CD4-positive, alpha-beta T cell treated with Interleukin-6 at 100 ng/mL for 8 hours (primary cell): Measurements from ENCODE around the gene WDR27.

Experiments used
- DNase-seq: peaks from one replicate; pipeline ENCODE4 v3.0.0-alpha.2; 2020; ENCODE audit warnings: mixed read lengths, low spot score

Gene WDR27

DNA sequence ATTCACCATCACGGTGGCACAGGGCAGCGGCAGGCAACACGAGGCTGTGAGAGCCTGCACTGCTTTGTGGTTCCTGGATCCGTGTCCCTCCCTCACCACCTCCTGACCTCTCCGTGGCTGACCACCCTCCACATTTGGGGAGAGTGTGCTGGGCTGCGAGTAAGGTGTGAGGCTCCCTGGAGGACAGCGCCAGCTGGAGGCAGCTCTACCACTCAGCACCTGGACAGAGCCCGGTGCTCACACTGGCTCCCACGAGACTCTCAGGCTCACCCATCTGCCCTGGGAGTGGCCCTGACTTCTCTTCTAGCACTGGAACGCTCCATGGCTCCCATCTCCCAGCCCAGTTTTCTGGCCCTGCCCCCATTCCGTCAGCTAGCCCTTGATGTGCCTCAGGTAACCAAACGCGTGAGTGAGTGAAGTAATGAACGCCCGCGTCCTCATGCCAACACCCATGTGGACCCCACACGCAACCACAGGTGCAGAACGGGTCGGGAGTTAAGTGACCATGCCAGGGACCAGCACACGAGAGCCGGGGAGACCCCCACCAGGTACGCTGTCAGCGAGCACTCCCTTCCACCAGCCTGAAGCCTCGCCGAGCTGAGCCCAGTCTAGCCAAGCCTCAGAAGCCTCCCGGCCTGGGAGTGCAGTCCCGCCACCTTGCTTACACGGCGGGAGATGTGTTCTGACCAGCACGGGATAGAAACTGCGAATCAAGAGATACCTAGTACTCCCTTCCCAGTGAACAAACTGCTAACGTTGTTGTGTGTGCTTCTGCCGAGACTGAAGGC, 137.2 kb downstream of the WDR27 start:
- DNase-seq, result no peak

DNA sequence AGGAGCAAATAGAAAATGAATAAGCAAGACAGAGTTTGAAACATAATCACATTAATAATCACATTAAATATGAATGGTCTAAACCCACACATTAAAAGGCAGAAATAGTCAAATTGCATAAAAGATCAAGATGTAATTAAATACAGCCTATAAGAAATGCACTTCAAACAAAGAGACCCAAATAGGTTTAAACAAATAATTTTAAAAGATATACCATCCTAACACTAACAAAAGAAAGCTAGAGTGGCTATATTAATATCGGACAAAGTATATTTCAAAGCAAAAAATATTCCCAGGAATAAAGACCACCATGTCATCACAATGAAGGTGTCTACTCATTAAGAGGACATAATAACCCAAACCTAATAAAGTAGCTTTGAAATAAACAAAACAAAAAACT, 140.2 kb downstream of the WDR27 start:
- DNase-seq, result no peak

DNA sequence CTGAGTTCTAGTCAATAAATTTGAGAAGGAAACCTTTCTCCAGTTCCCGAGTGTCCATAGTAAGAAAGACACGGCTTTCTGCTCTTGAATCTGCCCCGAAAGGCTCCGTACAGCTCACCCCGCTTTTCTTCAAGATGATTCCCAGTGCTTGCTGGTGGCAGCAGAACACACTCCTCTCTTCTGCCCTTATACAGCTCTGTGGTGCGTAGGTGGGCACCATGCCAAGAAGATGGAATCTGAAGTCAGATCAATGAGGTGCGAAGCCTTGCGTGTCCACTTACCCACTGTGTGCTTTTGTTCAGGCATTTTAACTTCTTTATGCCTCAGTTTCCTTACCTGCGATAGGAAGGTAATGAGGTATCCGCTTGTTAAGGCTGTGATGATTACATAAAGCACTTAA, 142.2 kb downstream of the WDR27 start:
- no peak for DNase-seq

DNA sequence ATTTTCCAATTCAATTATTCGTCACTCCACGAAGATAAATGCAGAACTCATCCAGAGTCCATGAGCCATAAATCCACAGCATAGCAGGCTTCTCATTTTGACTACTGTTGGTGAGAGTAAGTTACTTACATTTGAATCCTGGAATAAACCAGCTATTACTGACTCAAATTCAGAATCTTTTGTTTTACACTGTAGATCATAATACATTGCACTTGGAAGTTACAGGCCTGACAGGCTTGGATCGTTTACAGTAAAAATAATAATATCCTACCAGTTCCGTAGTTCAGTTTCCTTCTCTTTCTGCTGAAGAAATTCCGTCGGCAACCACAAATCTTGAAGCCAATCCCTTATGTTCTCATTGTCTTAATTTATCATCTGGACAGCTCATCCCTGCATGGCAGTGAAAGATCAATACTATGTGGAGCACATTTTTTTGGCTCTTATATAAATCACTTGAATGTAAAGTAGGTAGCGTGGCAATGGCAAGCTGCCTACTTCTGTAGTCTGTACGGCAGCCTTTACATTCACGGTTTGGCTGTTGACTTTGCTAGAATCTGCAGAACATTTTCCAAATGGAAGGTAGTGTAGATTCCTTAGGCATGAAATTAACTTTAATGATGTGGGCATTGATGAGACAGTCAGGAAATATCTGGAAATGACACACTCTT, 142.9 kb downstream of the WDR27 start:
- no peak for DNase-seq

GRCh38 chr6:169558378-169558773, 143.5 kb downstream of the WDR27 start:
- no peak for DNase-seq

DNA sequence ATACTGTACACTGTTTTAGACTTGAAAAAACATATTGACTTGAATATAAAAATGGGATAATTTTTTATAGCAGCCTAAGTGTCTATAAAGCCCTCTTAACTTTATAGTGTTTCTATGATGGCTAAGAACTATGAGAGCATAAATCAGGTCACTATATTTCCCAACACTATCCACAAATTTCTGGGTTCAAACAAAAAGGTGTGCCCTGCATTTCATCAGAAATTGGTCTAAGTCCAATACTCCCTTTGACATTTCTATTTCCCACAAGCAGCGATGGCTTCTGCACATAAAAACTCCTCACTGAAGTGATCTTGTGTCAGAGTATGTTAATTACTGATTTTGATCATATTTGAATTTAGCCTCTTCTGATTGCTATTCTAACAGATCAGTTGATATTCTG, 143.9 kb downstream of the WDR27 start:
- DNase-seq, result no peak

DNA sequence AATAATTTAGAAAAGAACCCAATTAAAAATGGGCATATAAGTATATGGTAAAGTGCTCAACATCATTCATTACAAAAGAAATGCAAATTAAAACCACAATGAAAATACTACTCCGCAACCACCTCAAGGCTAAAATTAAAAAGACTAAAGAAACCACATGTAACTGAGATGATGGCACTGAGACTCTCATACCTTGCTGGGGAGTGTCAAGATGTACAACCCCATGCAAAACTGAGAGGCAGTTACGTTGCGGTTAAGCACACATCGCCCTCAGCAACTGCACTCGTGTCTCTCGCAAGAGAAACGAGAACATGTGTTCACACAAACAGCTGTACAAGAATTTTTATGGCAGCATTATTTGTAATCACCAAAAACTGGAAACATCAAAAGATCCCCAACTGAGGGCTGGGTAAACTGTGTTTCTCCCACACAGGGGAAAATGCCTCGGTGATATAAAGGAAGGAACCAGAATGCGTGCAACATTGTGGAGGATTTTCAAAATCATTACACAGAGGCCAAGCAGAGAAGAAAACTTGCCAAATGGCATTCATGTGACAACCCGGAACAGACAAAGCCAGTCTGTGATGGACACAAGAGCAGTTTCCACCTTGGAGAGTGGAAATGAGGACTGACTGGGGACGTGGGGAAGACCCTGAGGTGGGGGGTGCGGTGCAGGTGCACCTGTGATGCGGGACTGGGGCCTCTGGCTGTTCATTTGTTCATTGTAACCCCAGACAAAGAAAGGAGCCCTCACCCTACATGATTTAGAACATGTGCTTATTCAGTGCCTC, 144.9 kb downstream of the WDR27 start:
- DNase-seq, result no peak

DNA sequence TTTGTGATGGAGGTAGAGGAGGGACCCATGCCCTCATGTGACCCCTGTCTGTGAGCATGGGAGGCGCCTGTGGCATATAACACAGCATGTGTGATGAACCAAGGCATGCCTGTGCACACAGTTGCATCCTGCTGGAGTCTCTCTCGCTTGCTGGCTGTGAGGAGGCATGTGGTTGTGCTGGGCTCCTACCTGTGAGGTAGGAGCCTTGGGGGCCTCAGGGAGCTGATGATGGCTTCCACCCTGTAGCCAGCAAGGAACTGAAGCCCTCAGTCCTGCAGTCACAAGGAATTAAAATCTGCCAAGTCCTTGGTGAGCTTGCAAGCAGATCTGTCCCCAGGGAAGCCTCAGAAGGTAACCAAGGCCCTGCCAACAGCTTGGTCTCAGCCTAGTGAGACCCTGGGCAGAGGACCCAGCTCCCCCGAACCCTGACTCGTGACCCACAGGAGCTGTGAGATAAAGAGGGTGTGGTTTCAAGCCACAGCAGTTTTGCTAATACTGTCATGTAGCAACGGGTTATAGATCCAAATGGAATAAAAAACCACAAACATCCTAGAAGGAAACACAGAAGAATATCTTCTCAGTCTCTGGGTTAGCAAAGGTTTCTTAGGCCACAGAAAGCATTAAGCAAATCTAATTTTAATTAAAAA, 145.7 kb downstream of the WDR27 start:
- no peak for DNase-seq

GRCh38 chr6:169545982-169546381, 155.8 kb downstream of the WDR27 start:
- DNase-seq, result no peak

DNA sequence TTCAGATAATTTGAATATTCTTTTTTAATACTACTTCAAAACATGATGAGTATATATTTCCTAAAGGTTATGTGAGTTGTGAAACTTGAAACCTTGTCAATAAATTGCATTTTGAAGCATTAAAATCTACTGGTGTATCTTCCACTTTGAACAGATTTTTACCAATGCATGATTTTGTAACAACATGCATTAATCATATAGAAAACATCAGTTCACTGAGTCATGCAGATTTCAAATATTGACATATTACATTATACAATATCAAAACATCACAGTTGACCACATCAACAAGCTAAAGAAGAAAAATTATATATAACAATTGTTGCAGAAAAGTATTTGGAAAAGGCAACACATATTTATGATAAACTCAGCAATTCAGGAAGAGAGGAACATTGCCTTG, 158.1 kb downstream of the WDR27 start:
- no peak for DNase-seq

DNA sequence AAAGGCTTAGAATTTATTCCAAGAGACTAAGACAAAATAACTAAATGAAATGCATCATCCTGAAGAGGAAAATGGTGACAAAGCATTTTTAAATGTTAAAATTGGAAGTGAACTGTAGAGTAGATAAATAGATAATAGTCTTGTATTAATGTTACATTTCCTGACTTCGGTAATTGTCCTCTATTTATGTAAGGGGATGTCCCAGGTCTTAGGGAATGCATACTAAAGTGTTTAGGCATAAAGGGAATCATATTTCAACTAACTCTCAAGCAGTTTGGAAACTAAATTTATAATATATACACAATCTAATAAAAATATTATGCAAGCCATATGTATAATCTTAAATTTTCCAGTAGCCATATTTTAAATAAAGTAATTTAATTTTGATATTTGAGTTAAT, 159.3 kb downstream of the WDR27 start:
- no peak for DNase-seq

DNA sequence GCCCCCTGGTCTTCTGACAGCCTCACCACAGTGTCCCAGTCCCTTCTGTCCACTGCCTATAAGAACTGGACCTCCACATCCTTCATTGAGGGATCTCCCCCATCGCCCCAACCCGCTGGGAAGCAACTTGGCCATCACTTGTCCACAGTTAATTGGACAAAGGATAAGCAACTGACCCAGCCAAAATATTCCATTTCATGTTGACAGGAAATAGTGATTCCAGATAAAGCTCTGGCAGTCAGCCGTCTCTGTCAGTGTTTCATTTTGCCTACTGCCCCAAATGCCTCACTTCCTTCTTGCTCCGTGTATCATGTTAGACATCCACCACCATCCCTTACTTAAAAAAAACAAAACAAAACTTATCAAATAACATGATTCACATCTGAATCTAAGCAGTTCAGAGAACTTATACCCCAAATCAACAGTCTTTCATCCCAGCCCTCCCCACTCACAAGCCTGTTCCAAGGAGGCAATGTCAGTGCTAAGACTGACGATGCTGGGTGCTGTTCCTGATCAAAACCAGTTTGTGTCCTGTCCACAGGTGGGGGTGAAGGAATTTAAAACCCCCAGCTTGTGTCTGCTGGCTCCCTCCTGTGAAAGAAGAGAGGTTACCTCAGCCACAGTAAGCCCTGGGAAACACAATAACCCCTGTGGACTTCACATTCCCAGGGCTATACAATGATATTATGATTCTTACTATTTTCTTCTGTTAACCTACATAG, 162.5 kb downstream of the WDR27 start:
- DNase-seq, result no peak

GRCh38 chr6:169536446-169537170, 165.2 kb downstream of the WDR27 start:
- no peak for DNase-seq

GRCh38 chr6:169534039-169534421, 167.8 kb downstream of the WDR27 start:
- no peak for DNase-seq

GRCh38 chr6:169533301-169534038, 168.4 kb downstream of the WDR27 start:
- no peak for DNase-seq

DNA sequence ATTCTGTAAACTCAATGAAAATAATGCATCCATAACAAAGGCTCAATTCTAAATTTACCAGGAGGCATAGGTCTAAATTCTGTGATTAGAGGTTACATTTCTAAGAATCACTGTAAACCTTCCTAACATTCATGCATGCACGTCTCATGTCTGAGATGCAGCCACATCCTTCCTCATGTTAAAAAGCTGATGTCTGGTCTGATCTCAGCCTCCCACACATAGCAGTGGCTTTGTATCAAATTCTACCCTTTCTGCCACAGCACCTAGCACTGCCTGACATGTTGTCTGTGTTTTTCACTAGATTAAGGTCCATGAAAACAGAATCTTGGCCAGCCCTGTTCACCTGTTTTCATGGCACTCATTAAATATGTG, 171.1 kb downstream of the WDR27 start:
- DNase-seq, result no peak

DNA sequence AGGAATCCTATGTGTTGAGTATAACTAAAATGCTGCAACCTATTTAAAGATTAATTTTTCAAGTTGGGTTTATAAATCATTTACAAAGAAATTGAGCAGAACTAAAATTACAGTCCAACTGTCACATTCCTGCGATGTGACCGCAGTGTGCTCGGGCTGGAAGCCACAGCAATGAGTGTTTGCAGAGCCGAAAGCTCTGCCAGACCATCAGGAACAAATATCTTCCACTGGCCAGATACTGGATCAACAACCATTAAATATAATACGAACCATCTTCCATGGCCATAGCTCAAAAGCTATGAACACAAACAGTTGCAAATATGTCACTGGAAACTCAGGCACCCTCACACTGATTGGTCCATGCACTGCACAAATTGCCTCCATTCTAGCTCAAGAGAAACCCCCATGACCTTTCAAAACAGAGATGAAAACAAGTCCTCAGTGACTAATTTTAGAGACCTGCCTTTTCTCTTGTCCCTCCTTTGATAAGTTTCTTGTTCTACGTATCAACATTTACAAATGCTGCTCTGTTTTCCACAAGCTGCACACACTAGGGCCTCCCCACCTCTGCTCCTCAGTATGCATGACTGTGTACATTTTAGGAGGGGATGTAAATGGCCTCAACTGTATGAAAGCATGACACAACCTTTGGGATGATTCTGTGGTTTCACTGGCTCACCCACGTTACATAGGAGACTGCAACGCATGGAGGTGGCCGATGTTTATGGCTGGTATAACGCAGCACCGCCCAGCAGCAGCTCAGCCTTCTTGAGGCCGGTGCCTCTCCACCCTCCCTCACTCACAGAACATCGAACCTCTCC, 171.7 kb downstream of the WDR27 start:
- DNase-seq, result no peak

DNA sequence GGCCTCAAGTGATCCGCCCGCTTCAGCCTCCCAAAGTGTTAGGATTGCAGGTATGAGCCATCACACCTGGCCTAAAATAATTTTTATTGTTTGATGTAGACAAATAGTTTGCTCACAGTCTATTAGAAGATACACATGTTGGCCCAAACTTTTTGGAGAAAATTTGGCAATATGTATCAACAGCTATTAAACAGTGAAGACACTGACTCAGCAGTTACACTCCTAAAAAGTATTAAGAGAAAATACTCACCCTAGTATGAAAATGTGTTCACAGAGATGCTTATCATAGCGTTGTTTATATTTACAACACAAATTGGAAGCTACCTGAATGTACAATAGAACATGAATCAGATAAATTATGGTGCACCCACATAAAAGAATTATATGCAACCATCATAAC, 173.1 kb downstream of the WDR27 start:
- DNase-seq, result no peak

GRCh38 chr6:169527306-169527705, 174.5 kb downstream of the WDR27 start:
- no peak for DNase-seq

DNA sequence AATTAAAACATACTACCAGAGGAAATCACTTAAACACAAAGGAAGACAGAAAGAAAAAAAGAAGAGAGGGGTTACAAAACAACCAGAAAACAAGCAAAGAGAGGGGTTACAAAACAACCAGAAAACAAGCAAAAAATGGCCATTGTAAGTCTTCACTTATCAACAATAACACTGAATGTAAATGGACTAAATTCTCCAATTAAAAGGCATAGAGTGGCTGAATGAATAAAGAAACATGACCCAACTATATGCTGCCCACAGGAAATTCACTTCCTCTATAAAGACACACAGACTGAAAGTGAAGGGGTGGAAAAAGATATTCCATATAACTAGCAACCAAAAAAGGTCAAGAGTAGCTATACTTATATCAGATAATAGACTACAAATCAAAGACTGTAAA, 180.0 kb downstream of the WDR27 start:
- DNase-seq, result no peak
